HepG2 (cell line): ENCODE results near the gene CAMTA1. TPM values are rescaled to one million over a fixed set of nuclear protein-coding genes. Genes with fewer than 3 reads are reported as not detected.

Source experiments
- CC2D1A ChIP-seq: sonication (generic); formaldehyde crosslinking; IDR thresholded peaks from 2 replicates; pipeline ENCODE4 v1.8.1; 2023; ENCODE audit warnings: mild to moderate bottlenecking, missing genetic modification reagents
- CREM ChIP-seq, 2 experiments: sonication (generic) in 1 of 2; formaldehyde crosslinking in 1 of 2; IDR thresholded peaks; 2 replicates each; pipeline versions ENCODE4 v1.4.0 to v1.6.1; 2016 to 2020; ENCODE audit warnings: antibody characterized with exemption in 1 of 2, mild to moderate bottlenecking in 1 of 2, missing genetic modification reagents in 1 of 2
- CSRNP1 ChIP-seq: sonication (generic); formaldehyde crosslinking; IDR thresholded peaks from 2 replicates; pipeline ENCODE4 v1.8.1; 2023; ENCODE audit warnings: mild to moderate bottlenecking, missing genetic modification reagents
- ELF4 ChIP-seq: sonication (generic); formaldehyde crosslinking; IDR thresholded peaks from 2 replicates; pipeline ENCODE4 v1.5.0; 2020; ENCODE audit warnings: missing genetic modification reagents, mild to moderate bottlenecking, moderate library complexity, borderline replicate concordance
- FOXP1 ChIP-seq, 2 experiments: fragments of 450-650 bp in 1 of 2; IDR thresholded peaks; 2 replicates each; pipeline ENCODE4 v1.6.1; 2017 to 2018; ENCODE audit warnings: antibody characterized with exemption in 1 of 2
- HMGXB3 ChIP-seq: sonication (generic); formaldehyde crosslinking; IDR thresholded peaks from 2 replicates; pipeline ENCODE4 v1.4.0; 2020; ENCODE audit warnings: missing genetic modification reagents, borderline replicate concordance
- NBN ChIP-seq: fragments of 450-650 bp; conservative IDR thresholded peaks from 2 replicates; pipeline ENCODE4 v1.6.1; 2017
- NFE2L1 ChIP-seq: sonication (generic); formaldehyde crosslinking; IDR thresholded peaks from 2 replicates; pipeline ENCODE4 v1.4.0; 2020; ENCODE audit warnings: missing genetic modification reagents, mild to moderate bottlenecking, borderline replicate concordance
- NR2F6 ChIP-seq, 2 experiments: IDR thresholded peaks; 2 replicates each; pipeline ENCODE4 v1.6.1; 2016; ENCODE audit warnings: antibody characterized with exemption in 1 of 2, mild to moderate bottlenecking in 1 of 2
- PREB ChIP-seq: sonication (generic); formaldehyde crosslinking; IDR thresholded peaks from 2 replicates; pipeline ENCODE4 v1.4.0; 2020; ENCODE audit warnings: missing genetic modification reagents
- RFX1 ChIP-seq: fragments of 450-650 bp; IDR thresholded peaks from 2 replicates; pipeline ENCODE4 v1.6.1; 2017
- SIN3A ChIP-seq: IDR thresholded peaks from 2 replicates; pipeline ENCODE4 v1.6.1; 2011; ENCODE audit warnings: low read depth, mild to moderate bottlenecking, control low read depth, low read length, borderline replicate concordance
- SP5 ChIP-seq: IDR thresholded peaks from 2 replicates; pipeline ENCODE4 v1.6.1; 2016; ENCODE audit warnings: low read depth, borderline replicate concordance
- ZFX ChIP-seq: sonication (generic); formaldehyde crosslinking; IDR thresholded peaks from 2 replicates; pipeline ENCODE4 v1.4.0; 2020; ENCODE audit warnings: mild to moderate bottlenecking, low read depth, missing genetic modification reagents, moderate library complexity
- ZNF224 ChIP-seq: sonication (generic); formaldehyde crosslinking; IDR thresholded peaks from 2 replicates; pipeline ENCODE4 v1.5.0; 2020; ENCODE audit warnings: mild to moderate bottlenecking, missing genetic modification reagents
- ZNF556 ChIP-seq: sonication (generic); formaldehyde crosslinking; IDR thresholded peaks from 2 replicates; pipeline ENCODE4 v1.4.0; 2020; ENCODE audit warnings: mild to moderate bottlenecking, missing genetic modification reagents, borderline replicate concordance
- ZNF720 ChIP-seq: sonication (generic); formaldehyde crosslinking; IDR thresholded peaks from 2 replicates; pipeline ENCODE4 v1.4.0; 2020; ENCODE audit warnings: missing genetic modification reagents
- ZXDC ChIP-seq: sonication (generic); formaldehyde crosslinking; IDR thresholded peaks from 2 replicates; pipeline ENCODE4 v1.5.0; 2020; ENCODE audit warnings: mild to moderate bottlenecking, missing genetic modification reagents
- polyA plus RNA-seq, 8 experiments: library from polyadenylated mRNA; depleted of rRNA in 3 of 8; stranded (reverse) in 7 of 8; unstranded in 1 of 8; fragments of >200 nt; fragmentation: Illumina TruSeq in 4 of 8; extraction: Trizol in 4 of 8; gene quantifications; 2 replicates each; pipeline versions ENCODE4 v1.2.1 to v1.2.3, GENCODE V29; 2011 to 2016; ENCODE audit warnings: low read depth in 4 of 8, missing spikeins in 1 of 8, mixed read lengths in 1 of 8; ENCODE audit not compliant: insufficient read depth in 1 of 8
- total RNA-seq, 5 experiments: library from RNA; depleted of rRNA; stranded (reverse); fragments of >200 nt; fragmentation: Illumina TruSeq; extraction: Trizol; gene quantifications; 2 replicates each; pipeline ENCODE4 v1.2.3, GENCODE V29; 2016; ENCODE audit warnings: low read depth in 1 of 5

The CAMTA1 gene
- total and polyA plus RNA-seq, 2 of the 13 experiments (the other 11 are each of a cell fraction or from before 2014, with no cell fraction given) = 25.0 to 36.4 TPM

- peak; percentile 79; the same call in 1 of the 2 replicates for TF ChIP-seq HMGXB3 (CRISPR knock-in tag)
- no peak for TF ChIP-seq CC2D1A (CRISPR knock-in tag)
- TF ChIP-seq ZNF720 (CRISPR knock-in tag) = no peak
- no peak; the same call in 1 of the 2 replicates for TF ChIP-seq ELF4 (CRISPR knock-in tag)
- TF ChIP-seq CSRNP1 (CRISPR knock-in tag) = peak; percentile 83
- TF ChIP-seq NFE2L1 = no peak
- peak; percentile 54; the same call in 1 of the 2 replicates for TF ChIP-seq ZFX (CRISPR knock-in tag)
- peak; percentile 20; the same call in 1 of the 2 replicates for TF ChIP-seq SP5
- no peak for TF ChIP-seq FOXP1 (IDR thresholded peaks at IDR 0.05)
- TF ChIP-seq FOXP1 (CRISPR knock-in tag; IDR thresholded peaks at IDR 0.05) = no peak
- no peak for TF ChIP-seq PREB (CRISPR knock-in tag)
- TF ChIP-seq ZNF556 (CRISPR knock-in tag) = peak; percentile 36; the same call in 1 of the 2 replicates
- peak; percentile 67; the same call in 1 of the 2 replicates for TF ChIP-seq ZNF224 (CRISPR knock-in tag)
- no peak for TF ChIP-seq NBN
- TF ChIP-seq SIN3A = no peak
- TF ChIP-seq CREM (IDR thresholded peaks at IDR 0.05) = peak; percentile 70
- no peak for TF ChIP-seq CREM (CRISPR knock-in tag; IDR thresholded peaks at IDR 0.05)
- TF ChIP-seq ZXDC (CRISPR knock-in tag) = no peak
- TF ChIP-seq RFX1 = no peak
- no peak for TF ChIP-seq NR2F6 (IDR thresholded peaks at IDR 0.05)
- TF ChIP-seq NR2F6 (CRISPR knock-in tag; IDR thresholded peaks at IDR 0.05) = no peak
Observed at GRCh38 chr1:6784560-6785317, 515 bp upstream of the CAMTA1 start (continued).
